GM21381 (cell line): Measurements from ENCODE around the gene IFT22.
"Not testable (repeated sequence)": the region's sequence is repeated elsewhere in the genome, so short reads cannot be mapped to it uniquely, and the experiment has no call there.

Experiments used
- ATAC-seq: cut with Tn5 transposase; IDR thresholded peaks from one replicate; pipeline ENCODE4 v1.9.1; 2021; ENCODE audit warnings: mild to moderate bottlenecking, moderate library complexity; ENCODE audit not compliant: unreplicated experiment

The IFT22 gene

DNA sequence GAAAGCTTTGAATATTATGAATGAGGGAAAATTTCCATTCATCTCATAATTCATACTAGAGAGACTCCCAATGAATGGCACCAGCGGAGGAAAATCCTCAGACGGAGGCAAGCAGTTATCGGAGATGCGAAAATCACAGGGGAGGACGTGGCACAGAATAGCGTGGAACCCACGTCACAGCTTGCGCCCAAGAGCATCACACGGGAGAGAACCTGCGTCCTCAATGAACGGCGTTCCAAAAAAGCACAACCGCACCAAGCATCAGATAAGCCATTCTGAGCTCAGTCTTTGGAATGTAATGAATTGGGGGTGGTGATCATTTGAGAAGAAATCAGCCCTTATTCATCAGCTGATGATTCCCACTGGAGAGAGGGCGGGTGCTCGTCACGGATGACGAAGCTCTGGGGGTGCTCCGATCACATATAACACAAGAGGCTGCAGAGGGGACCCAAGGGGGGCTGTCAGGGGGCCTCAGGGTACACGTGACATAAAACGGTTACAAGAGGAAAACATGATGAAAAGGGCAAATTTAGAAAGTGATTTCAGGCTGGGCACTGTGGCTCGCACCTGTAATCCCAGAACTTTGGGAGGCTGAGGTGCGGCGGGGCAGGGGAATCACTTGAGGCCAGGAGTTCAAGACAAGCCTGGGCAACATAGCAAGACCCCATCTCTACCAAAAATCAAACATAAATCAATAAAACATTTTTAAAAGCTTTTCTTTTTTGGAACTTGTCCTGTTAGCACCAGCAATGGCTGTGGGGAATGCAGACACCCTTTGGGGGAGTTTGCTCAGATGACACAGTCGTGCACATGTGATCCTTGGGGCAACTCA is 42.9 kb downstream of the IFT22 start:
- ATAC-seq, result no peak

DNA sequence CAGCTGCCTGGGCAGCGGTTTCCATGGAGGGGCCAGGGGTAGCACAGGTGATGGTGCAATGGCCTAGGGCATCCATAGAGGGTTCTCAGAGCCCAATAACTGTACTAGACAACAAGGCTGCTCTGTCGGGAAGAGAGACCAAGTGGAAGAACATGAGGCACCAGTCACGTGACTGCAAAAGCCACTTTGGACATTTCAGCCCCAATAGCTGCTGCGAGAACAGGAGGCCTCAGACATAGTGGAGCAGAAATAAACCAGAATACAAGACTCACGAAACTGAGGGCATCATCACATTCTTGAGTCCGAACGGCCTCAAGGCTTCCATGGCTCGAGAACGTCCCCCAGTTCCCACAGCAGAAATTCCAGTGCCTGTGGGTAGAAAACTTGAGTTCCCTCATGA is 44.5 kb downstream of the IFT22 start:
- no peak for ATAC-seq

DNA sequence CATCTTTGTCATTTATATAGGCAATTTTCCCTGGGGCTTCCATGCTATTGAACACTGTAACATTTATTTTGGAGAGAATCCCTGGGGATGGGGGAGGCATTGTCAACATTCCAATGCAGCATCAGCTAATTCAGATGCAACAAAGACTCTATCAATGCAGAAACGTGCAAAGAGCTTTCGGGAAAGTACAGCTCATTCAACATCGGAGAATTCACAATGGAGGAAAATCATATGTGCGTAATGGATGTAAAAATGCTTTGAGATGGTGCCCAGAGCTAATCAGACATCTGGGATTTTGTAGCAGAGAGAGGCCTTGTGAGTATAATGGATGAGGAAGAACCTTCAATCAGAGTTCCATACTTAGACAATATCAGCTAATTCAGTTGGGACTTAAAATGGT is 48.4 kb downstream of the IFT22 start:
- no peak for ATAC-seq

- ATAC-seq, result no peak
Measured at GRCh38 chr7:101271021-101271420, 50.6 kb downstream of the IFT22 start.

- ATAC-seq, result no peak
Measured at GRCh38 chr7:101269664-101270063, 51.9 kb downstream of the IFT22 start.

DNA sequence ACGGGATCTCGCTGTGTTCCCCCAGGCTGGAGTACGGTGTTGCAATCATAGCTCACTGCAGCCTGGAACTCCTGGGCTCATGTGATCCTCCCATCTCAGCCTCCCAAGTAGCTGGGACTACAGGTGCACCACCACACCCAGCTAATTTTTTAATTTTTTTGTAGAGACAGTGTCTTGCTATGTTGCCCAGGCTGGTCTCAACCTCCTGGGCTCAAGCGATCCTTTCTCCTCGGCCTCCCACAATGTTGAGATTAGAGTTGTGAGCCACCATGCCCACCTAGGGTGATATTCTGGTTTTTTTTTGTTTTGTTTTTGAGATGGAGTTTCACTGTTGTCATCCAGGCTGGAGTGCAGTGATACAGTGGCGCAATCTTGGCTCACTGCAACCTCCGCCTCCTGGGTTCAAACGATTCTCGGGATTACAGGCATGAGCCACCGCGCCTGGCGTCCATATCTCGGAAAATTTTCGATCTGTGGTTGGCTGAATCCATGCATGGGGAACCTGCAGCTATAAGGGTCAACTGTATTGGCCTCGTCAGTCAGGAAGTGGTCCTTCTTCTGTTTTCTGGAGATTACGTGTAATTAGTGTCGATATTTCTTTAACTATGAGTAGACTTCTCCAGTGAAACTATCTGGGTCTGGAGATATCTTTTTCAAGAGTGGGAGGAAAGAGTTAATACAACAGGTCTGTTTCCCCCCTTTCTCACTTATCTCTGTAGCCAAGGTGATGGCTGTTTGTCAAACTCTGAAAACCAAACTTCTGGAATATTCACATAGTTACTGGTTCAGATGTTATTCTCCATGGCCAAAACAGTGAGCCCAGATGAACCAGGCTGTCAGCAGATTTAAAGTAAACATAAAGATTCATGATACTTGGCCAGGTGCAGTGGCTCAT is 55.7 kb downstream of the IFT22 start:
- no peak for ATAC-seq

- ATAC-seq, result not testable (repeated sequence)
Measured at GRCh38 chr7:101264102-101264706, 57.4 kb downstream of the IFT22 start.
